Nephron progenitor cell (in vitro differentiated cells): ENCODE data around the gene TBC1D2.
A peak's percentile ranks its signal among the peaks of the same experiment; 100 is the strongest.

Experiments
- DNase-seq: peaks from one replicate; pipeline ENCODE4 v3.0.0; 2021
- H3K27ac Mint-ChIP-seq: 2 replicates; pipeline ENCODE4 v1.8.0; 2021; ENCODE audit warnings: mild to moderate bottlenecking, moderate library complexity, mixed read lengths
- H3K27me3 Mint-ChIP-seq: 2 replicates; pipeline ENCODE4 v1.8.0; 2021; ENCODE audit warnings: mild to moderate bottlenecking, low read depth, mixed read lengths; ENCODE audit not compliant: poor library complexity
- H3K36me3 Mint-ChIP-seq: 2 replicates; pipeline ENCODE4 v1.8.0; 2021; ENCODE audit warnings: low read depth, mixed read lengths
- H3K4me1 Mint-ChIP-seq: 2 replicates; pipeline ENCODE4 v1.8.0; 2021; ENCODE audit warnings: mixed read lengths
- H3K4me3 Mint-ChIP-seq: 2 replicates; pipeline ENCODE4 v1.8.0; 2021; ENCODE audit warnings: mild to moderate bottlenecking, moderate library complexity, mixed read lengths
- H3K9me3 Mint-ChIP-seq: 2 replicates; pipeline ENCODE4 v1.8.0; 2021; ENCODE audit warnings: mild to moderate bottlenecking, moderate library complexity, mixed read lengths
- CTCF ChIP-seq: fragments of 200-600 bp; sonication (generic); IDR thresholded peaks from 2 replicates; pipeline ENCODE4 v1.5.0; 2021; ENCODE audit warnings: antibody characterized with exemption

TBC1D2 gene

GRCh38 chr9:98264516-98264915 lies 9.1 kb upstream of the TBC1D2 start:
- TF ChIP-seq CTCF = no peak
- peaks cover 10% of the 10 kb centered on the region for H3K27me3 Mint-ChIP-seq
- H3K27ac Mint-ChIP-seq = no peak overlapping the region
- DNase-seq = no peak
- H3K4me1 Mint-ChIP-seq = peaks cover 10% of the 10 kb centered on the region
- no peaks in the 10 kb centered on the region for H3K36me3 Mint-ChIP-seq
- H3K4me3 Mint-ChIP-seq = no peak overlapping the region
- no peaks in the 10 kb centered on the region for H3K9me3 Mint-ChIP-seq

- peaks cover 2% of the 10 kb centered on the region for H3K4me1 Mint-ChIP-seq
- DNase-seq = peak; percentile 79
Measured at GRCh38 chr9:98263482-98264357, 8.3 kb upstream of the TBC1D2 start.

GRCh38 chr9:98263080-98263479 lies 7.6 kb upstream of the TBC1D2 start:
- no peaks in the 10 kb centered on the region for H3K4me1 Mint-ChIP-seq
- H3K9me3 Mint-ChIP-seq = no peaks in the 10 kb centered on the region
- no peak for TF ChIP-seq CTCF
- H3K4me3 Mint-ChIP-seq = no peak overlapping the region
- DNase-seq = no peak
- H3K36me3 Mint-ChIP-seq = no peaks in the 10 kb centered on the region
- no peak overlapping the region for H3K27ac Mint-ChIP-seq
- H3K27me3 Mint-ChIP-seq = peaks cover 10% of the 10 kb centered on the region

More at GRCh38 chr9:98263482-98264357, 8.3 kb upstream of the TBC1D2 start:
- no peak overlapping the region for H3K4me3 Mint-ChIP-seq
- H3K27me3 Mint-ChIP-seq = peaks cover 10% of the 10 kb centered on the region
- no peak overlapping the region for H3K27ac Mint-ChIP-seq
- TF ChIP-seq CTCF = peak; percentile 88
- no peaks in the 10 kb centered on the region for H3K9me3 Mint-ChIP-seq
- no peaks in the 10 kb centered on the region for H3K36me3 Mint-ChIP-seq

GRCh38 chr9:98262056-98262455 lies 6.6 kb upstream of the TBC1D2 start:
- Mint-ChIP-seq H3K4me1 (peaks cover 2% of the 10 kb centered on the region), H3K4me3 (no peak overlapping the region), H3K9me3 (no peaks in the 10 kb centered on the region), H3K27ac (no peak overlapping the region), H3K36me3 (no peaks in the 10 kb centered on the region), H3K27me3 (peaks cover 6% of the 10 kb centered on the region)
- no peak for TF ChIP-seq CTCF
- DNase-seq = no peak

GRCh38 chr9:98260635-98261034 lies 5.2 kb upstream of the TBC1D2 start:
- no peak overlapping the region for H3K4me3 Mint-ChIP-seq
- TF ChIP-seq CTCF = no peak
- H3K4me1 Mint-ChIP-seq = peaks cover 10% of the 10 kb centered on the region
- H3K27ac Mint-ChIP-seq = no peak overlapping the region
- no peaks in the 10 kb centered on the region for H3K36me3 Mint-ChIP-seq
- no peaks in the 10 kb centered on the region for H3K9me3 Mint-ChIP-seq
- no peak for DNase-seq
- peaks cover 6% of the 10 kb centered on the region for H3K27me3 Mint-ChIP-seq

- H3K27me3 Mint-ChIP-seq = peaks cover 4% of the 10 kb centered on the region
- H3K27ac Mint-ChIP-seq = no peak overlapping the region
- no peak for TF ChIP-seq CTCF
- H3K4me1 Mint-ChIP-seq = peaks cover 12% of the 10 kb centered on the region
- H3K4me3 Mint-ChIP-seq = no peak overlapping the region
- no peaks in the 10 kb centered on the region for H3K9me3 Mint-ChIP-seq
- no peak for DNase-seq
- no peaks in the 10 kb centered on the region for H3K36me3 Mint-ChIP-seq
Measured at GRCh38 chr9:98259791-98260190, 4.3 kb upstream of the TBC1D2 start.
